ENCODE results near the gene IGFBPL1.

The IGFBPL1 gene

GRCh38 chr9:38417003-38417945, 7.0 kb downstream of the IGFBPL1 start:
- H3K23ac ChIP-seq (ENCODE audit: low read length in 2 of 2), result no peak overlapping the region
- peaks cover 3% of the 10 kb centered on the region for H3K4me1 ChIP-seq (ENCODE audit: control insufficient read depth, insufficient read depth, low read depth, low read length)
- H3K4ac ChIP-seq (ENCODE audit: low read depth in 1 of 2, low read length in 2 of 2), result no peak overlapping the region
- DNase-seq, result peak; percentile 13
- H3K4me3 ChIP-seq (ENCODE audit: insufficient read depth in 1 of 2, low read depth in 1 of 2, low read length in 2 of 2), result no peak overlapping the region
- H3K36me3 ChIP-seq (ENCODE audit: control insufficient read depth in 1 of 2, insufficient read depth in 2 of 2, low read depth in 1 of 2, low read length in 2 of 2), result no peaks in the 10 kb centered on the region
- no peak overlapping the region for H3K14ac ChIP-seq (ENCODE audit: low read length in 2 of 2)
- no peak overlapping the region for H4K8ac ChIP-seq (ENCODE audit: low read length)
- H3K18ac ChIP-seq (ENCODE audit: low read depth in 1 of 2, low read length in 2 of 2), result no peak overlapping the region
- H3K27me3 ChIP-seq (ENCODE audit: control insufficient read depth in 1 of 2, insufficient read depth in 1 of 2, low read length in 2 of 2), result peaks cover 40 to 60% of the 10 kb centered on the region in 2 experiments
- H2BK12ac ChIP-seq (ENCODE audit: low read length in 2 of 2), result no peak overlapping the region
- H3K79me1 ChIP-seq (replicated peaks; ENCODE audit: low read length, poor library complexity, severe bottlenecking), result no peaks in the 10 kb centered on the region
- no peak overlapping the region for H3K9ac ChIP-seq (ENCODE audit: low read length)
- H2BK15ac ChIP-seq (ENCODE audit: low read depth, poor library complexity, severe bottlenecking), result no peak overlapping the region
- H2BK5ac ChIP-seq (ENCODE audit: low read depth, low read length, poor library complexity, severe bottlenecking), result peak overlapping the region; percentile 22
- no peak overlapping the region for H2BK120ac ChIP-seq (ENCODE audit: low read depth, low read length)
- no peak overlapping the region for H3K4me2 ChIP-seq (ENCODE audit: low read length, poor library complexity, severe bottlenecking)
- no peaks in the 10 kb centered on the region for H3K9me3 ChIP-seq (ENCODE audit: control insufficient read depth, low read length)
- no peak overlapping the region for H2AFZ ChIP-seq (ENCODE audit: low read depth, low read length)
- no peak overlapping the region for H4K91ac ChIP-seq (ENCODE audit: low read length)
- no peak overlapping the region for H2AK5ac ChIP-seq (ENCODE audit: low read length, severe bottlenecking)
- WGBS, result 73% methylated on average over 8 of the region's 8 CpGs
- no peak overlapping the region for H3K27ac ChIP-seq (ENCODE audit: low read length, poor library complexity, severe bottlenecking)

GRCh38 chr9:38416461-38416860, 7.8 kb downstream of the IGFBPL1 start:
- H3K4ac ChIP-seq (ENCODE audit: low read depth in 1 of 2, low read length in 2 of 2), result no peak overlapping the region
- H3K27ac ChIP-seq (ENCODE audit: low read length, poor library complexity, severe bottlenecking), result no peak overlapping the region
- no peak overlapping the region for H2BK5ac ChIP-seq (ENCODE audit: low read depth, low read length, poor library complexity, severe bottlenecking)
- H2BK12ac ChIP-seq (ENCODE audit: low read length in 2 of 2), result no peak overlapping the region
- H2BK15ac ChIP-seq (ENCODE audit: low read depth, poor library complexity, severe bottlenecking), result no peak overlapping the region
- no peak overlapping the region for H3K9ac ChIP-seq (ENCODE audit: low read length)
- no peak overlapping the region for H3K18ac ChIP-seq (ENCODE audit: low read depth in 1 of 2, low read length in 2 of 2)
- H3K14ac ChIP-seq (ENCODE audit: low read length in 2 of 2), result no peak overlapping the region
- no peak overlapping the region for H3K4me2 ChIP-seq (ENCODE audit: low read length, poor library complexity, severe bottlenecking)
- no peaks in the 10 kb centered on the region for H3K9me3 ChIP-seq (ENCODE audit: control insufficient read depth, low read length)
- H3K27me3 ChIP-seq (ENCODE audit: control insufficient read depth in 1 of 2, insufficient read depth in 1 of 2, low read length in 2 of 2), result peaks cover 43 to 63% of the 10 kb centered on the region in 2 experiments
- H2AFZ ChIP-seq (ENCODE audit: low read depth, low read length), result no peak overlapping the region
- no peak for DNase-seq
- H3K36me3 ChIP-seq (ENCODE audit: control insufficient read depth in 1 of 2, insufficient read depth in 2 of 2, low read depth in 1 of 2, low read length in 2 of 2), result no peaks in the 10 kb centered on the region
- no peak overlapping the region for H4K8ac ChIP-seq (ENCODE audit: low read length)
- H2AK5ac ChIP-seq (ENCODE audit: low read length, severe bottlenecking), result no peak overlapping the region
- H3K4me1 ChIP-seq (ENCODE audit: control insufficient read depth, insufficient read depth, low read depth, low read length), result no peaks in the 10 kb centered on the region
- no peak overlapping the region for H4K91ac ChIP-seq (ENCODE audit: low read length)
- 71% methylated on average over 2 of the region's 4 CpGs for whole genome bisulfite sequencing
- no peak overlapping the region for H2BK120ac ChIP-seq (ENCODE audit: low read depth, low read length)
- no peaks in the 10 kb centered on the region for H3K79me1 ChIP-seq (replicated peaks; ENCODE audit: low read length, poor library complexity, severe bottlenecking)
- H3K23ac ChIP-seq (ENCODE audit: low read length in 2 of 2), result no peak overlapping the region
- H3K4me3 ChIP-seq (ENCODE audit: insufficient read depth in 1 of 2, low read depth in 1 of 2, low read length in 2 of 2), result no peak overlapping the region

DNA sequence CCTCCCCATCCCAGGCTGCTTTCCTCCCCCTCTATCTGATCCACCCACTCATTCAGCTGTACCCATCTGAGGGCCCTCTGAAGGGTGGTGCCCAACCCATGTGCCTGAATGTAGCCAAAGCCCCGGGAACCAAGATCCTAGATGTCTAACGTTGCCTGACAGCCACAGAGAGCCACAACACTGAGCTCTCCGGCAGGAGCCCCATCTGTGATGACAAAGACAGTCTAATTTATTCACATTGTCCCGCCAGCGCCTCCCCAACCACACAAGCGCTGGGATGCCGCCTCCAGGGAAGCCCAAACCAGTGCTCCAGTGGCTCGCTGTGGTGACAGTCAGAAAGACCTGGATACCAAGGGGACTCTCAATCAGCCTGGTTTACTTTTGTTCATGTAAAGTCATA, 8.4 kb downstream of the IGFBPL1 start:
- Histone ChIP-seq H2AK5ac (ENCODE audit: low read length, severe bottlenecking) (no peak overlapping the region), H3K4me3 (ENCODE audit: insufficient read depth in 1 of 2, low read depth in 1 of 2, low read length in 2 of 2) (no peak overlapping the region), H3K79me1 (replicated peaks; ENCODE audit: low read length, poor library complexity, severe bottlenecking) (no peaks in the 10 kb centered on the region), H4K91ac (ENCODE audit: low read length) (no peak overlapping the region), H2BK15ac (ENCODE audit: low read depth, poor library complexity, severe bottlenecking) (no peak overlapping the region), H3K4ac (ENCODE audit: low read depth in 1 of 2, low read length in 2 of 2) (no peak overlapping the region), H2BK12ac (ENCODE audit: low read length in 2 of 2) (no peak overlapping the region), H3K9me3 (ENCODE audit: control insufficient read depth, low read length) (no peaks in the 10 kb centered on the region), H2AFZ (ENCODE audit: low read depth, low read length) (no peak overlapping the region), H3K23ac (ENCODE audit: low read length in 2 of 2) (no peak overlapping the region), H3K4me2 (ENCODE audit: low read length, poor library complexity, severe bottlenecking) (no peak overlapping the region), H3K14ac (ENCODE audit: low read length in 2 of 2) (no peak overlapping the region), H2BK120ac (ENCODE audit: low read depth, low read length) (no peak overlapping the region), H3K36me3 (ENCODE audit: control insufficient read depth in 1 of 2, insufficient read depth in 2 of 2, low read depth in 1 of 2, low read length in 2 of 2) (no peaks in the 10 kb centered on the region), H4K8ac (ENCODE audit: low read length) (no peak overlapping the region), H3K27me3 (ENCODE audit: control insufficient read depth in 1 of 2, insufficient read depth in 1 of 2, low read length in 2 of 2) (peaks cover 43 to 69% of the 10 kb centered on the region in 2 experiments), H2BK5ac (ENCODE audit: low read depth, low read length, poor library complexity, severe bottlenecking) (no peak overlapping the region), H3K4me1 (ENCODE audit: control insufficient read depth, insufficient read depth, low read depth, low read length) (no peaks in the 10 kb centered on the region), H3K9ac (ENCODE audit: low read length) (no peak overlapping the region), H3K18ac (ENCODE audit: low read depth in 1 of 2, low read length in 2 of 2) (no peak overlapping the region), H3K27ac (ENCODE audit: low read length, poor library complexity, severe bottlenecking) (no peak overlapping the region)
- 87% methylated on average over 8 of the region's 8 CpGs for WGBS
- no peak for DNase-seq

- 76% methylated on average over 22 of the region's 24 CpGs for WGBS
- Histone ChIP-seq H2BK12ac (ENCODE audit: low read length in 2 of 2) (no peak overlapping the region), H3K9me3 (ENCODE audit: control insufficient read depth, low read length) (no peaks in the 10 kb centered on the region), H2BK120ac (ENCODE audit: low read depth, low read length) (no peak overlapping the region), H3K36me3 (ENCODE audit: control insufficient read depth in 1 of 2, insufficient read depth in 2 of 2, low read depth in 1 of 2, low read length in 2 of 2) (no peaks in the 10 kb centered on the region), H4K8ac (ENCODE audit: low read length) (no peak overlapping the region), H3K14ac (ENCODE audit: low read length in 2 of 2) (no peak overlapping the region), H3K18ac (ENCODE audit: low read depth in 1 of 2, low read length in 2 of 2) (no peak overlapping the region), H3K9ac (ENCODE audit: low read length) (no peak overlapping the region), H2AK5ac (ENCODE audit: low read length, severe bottlenecking) (no peak overlapping the region), H3K27ac (ENCODE audit: low read length, poor library complexity, severe bottlenecking) (no peak overlapping the region), H2BK5ac (ENCODE audit: low read depth, low read length, poor library complexity, severe bottlenecking) (no peak overlapping the region), H3K4me2 (ENCODE audit: low read length, poor library complexity, severe bottlenecking) (no peak overlapping the region), H3K4me1 (ENCODE audit: control insufficient read depth, insufficient read depth, low read depth, low read length) (no peaks in the 10 kb centered on the region), H3K4me3 (ENCODE audit: insufficient read depth in 1 of 2, low read depth in 1 of 2, low read length in 2 of 2) (peak overlapping the region in 1 of 2 experiments; percentile 19), H4K91ac (ENCODE audit: low read length) (no peak overlapping the region), H3K79me1 (replicated peaks; ENCODE audit: low read length, poor library complexity, severe bottlenecking) (no peaks in the 10 kb centered on the region), H3K23ac (ENCODE audit: low read length in 2 of 2) (no peak overlapping the region), H2BK15ac (ENCODE audit: low read depth, poor library complexity, severe bottlenecking) (no peak overlapping the region), H3K27me3 (ENCODE audit: control insufficient read depth in 1 of 2, insufficient read depth in 1 of 2, low read length in 2 of 2) (peaks cover 43 to 73% of the 10 kb centered on the region in 2 experiments), H2AFZ (ENCODE audit: low read depth, low read length) (no peak overlapping the region), H3K4ac (ENCODE audit: low read depth in 1 of 2, low read length in 2 of 2) (no peak overlapping the region)
- DNase-seq, result no peak
Observed at GRCh38 chr9:38414040-38414723, 10.1 kb downstream of the IGFBPL1 start.

All from mesenchymal stem cell (in vitro differentiated cells and primary cell).